SK-N-MC (cell line): Measurements from ENCODE around the gene ITPR3.

ENCODE experiments used
- EZH2 ChIP-seq: fragments of 200-600 bp; sonication (generic); IDR thresholded peaks from one replicate; pipeline ENCODE4 v1.6.1; 2017; ENCODE audit warnings: antibody characterized with exemption
- POLR2AphosphoS5 ChIP-seq: IDR thresholded peaks from 2 replicates; pipeline ENCODE4 v1.6.1; 2012; ENCODE audit warnings: mild to moderate bottlenecking, low read depth, low read length, borderline replicate concordance

GRCh38 chr6:33630014-33630413 is 8.9 kb downstream of the ITPR3 start:
- no peak for TF ChIP-seq POLR2AphosphoS5
- TF ChIP-seq EZH2 = no peak
